GM21576 (cell line): Measurements from ENCODE around the gene GRB10.

Source experiments
- ATAC-seq: cut with Tn5 transposase; IDR thresholded peaks from one replicate; pipeline ENCODE4 v1.9.1; 2021; ENCODE audit warnings: mild to moderate bottlenecking, moderate library complexity; ENCODE audit not compliant: unreplicated experiment

The GRB10 gene

GRCh38 chr7:50723173-50723572 is 59.5 kb downstream of the GRB10 start:
- no peak for ATAC-seq

- no peak for ATAC-seq
Observed at GRCh38 chr7:50721661-50722259, 60.9 kb downstream of the GRB10 start.

GRCh38 chr7:50721160-50721559 is 61.5 kb downstream of the GRB10 start:
- ATAC-seq, result no peak

GRCh38 chr7:50720295-50720694 is 62.4 kb downstream of the GRB10 start:
- ATAC-seq, result no peak

- ATAC-seq, result no peak
Observed at GRCh38 chr7:50718876-50719275, 63.8 kb downstream of the GRB10 start.

GRCh38 chr7:50718311-50718710 is 64.4 kb downstream of the GRB10 start:
- ATAC-seq, result no peak

- no peak for ATAC-seq
Observed at GRCh38 chr7:50717181-50717580, 65.5 kb downstream of the GRB10 start.

GRCh38 chr7:50714857-50715256 is 67.8 kb downstream of the GRB10 start:
- no peak for ATAC-seq

GRCh38 chr7:50713123-50713965 is 69.4 kb downstream of the GRB10 start:
- ATAC-seq, result no peak

GRCh38 chr7:50712252-50713122 is 70.2 kb downstream of the GRB10 start:
- no peak for ATAC-seq

GRCh38 chr7:50711271-50712175 is 71.2 kb downstream of the GRB10 start:
- ATAC-seq, result no peak

- no peak for ATAC-seq
Observed at GRCh38 chr7:50710441-50711154, 72.1 kb downstream of the GRB10 start.

GRCh38 chr7:50709151-50709550 is 73.5 kb downstream of the GRB10 start:
- ATAC-seq, result no peak

- no peak for ATAC-seq
Observed at GRCh38 chr7:50707236-50708006, 75.3 kb downstream of the GRB10 start.

GRCh38 chr7:50706469-50706937 is 76.2 kb downstream of the GRB10 start:
- ATAC-seq, result no peak

- no peak for ATAC-seq
Observed at GRCh38 chr7:50704844-50705243, 77.9 kb downstream of the GRB10 start.

GRCh38 chr7:50703654-50704053 is 79.0 kb downstream of the GRB10 start:
- ATAC-seq, result no peak

GRCh38 chr7:50699143-50699542 is 83.6 kb downstream of the GRB10 start:
- no peak for ATAC-seq

GRCh38 chr7:50697748-50698147 is 84.9 kb downstream of the GRB10 start:
- no peak for ATAC-seq
